GM18502 (cell line): ENCODE measurements around the gene CRYBA2.

Experiments
- ATAC-seq: cut with Tn5 transposase; IDR thresholded peaks from one replicate; pipeline ENCODE4 v1.9.1; 2021; ENCODE audit warnings: mild to moderate bottlenecking; ENCODE audit not compliant: unreplicated experiment, poor library complexity

Gene CRYBA2

GRCh38 chr2:219024059-219024458 lies 30.8 kb upstream of the CRYBA2 start:
- ATAC-seq = no peak

DNA sequence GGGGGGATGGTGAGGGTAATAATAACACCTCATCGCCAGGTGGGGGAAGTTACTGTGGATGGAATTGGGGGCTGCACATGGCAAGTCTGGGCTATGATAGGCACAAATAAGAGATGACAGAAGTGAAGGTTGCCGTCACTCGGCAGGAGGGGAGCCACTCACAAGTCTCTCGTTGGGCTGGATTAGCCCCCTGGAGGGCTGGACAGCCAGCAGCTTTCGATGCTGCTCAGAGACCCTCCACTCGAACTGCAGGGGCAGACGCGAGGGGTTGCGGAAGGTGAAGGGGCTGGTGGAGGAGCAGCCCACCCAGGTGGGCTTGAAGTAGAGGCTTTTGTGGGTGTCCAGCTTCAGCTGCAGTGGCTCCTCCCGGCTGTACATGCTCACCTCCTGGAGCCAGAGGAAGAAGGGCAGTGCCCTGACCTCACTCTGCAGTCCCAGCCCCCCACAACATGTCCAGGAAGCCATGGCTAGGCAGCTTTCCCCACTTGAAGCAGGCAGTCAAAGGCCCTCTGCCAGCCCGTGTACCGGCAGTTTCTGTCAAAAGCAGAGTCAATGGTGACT lies 29.9 kb upstream of the CRYBA2 start:
- no peak for ATAC-seq

GRCh38 chr2:219022616-219023015 lies 29.4 kb upstream of the CRYBA2 start:
- no peak for ATAC-seq

GRCh38 chr2:219022041-219022440 lies 28.8 kb upstream of the CRYBA2 start:
- no peak for ATAC-seq

DNA sequence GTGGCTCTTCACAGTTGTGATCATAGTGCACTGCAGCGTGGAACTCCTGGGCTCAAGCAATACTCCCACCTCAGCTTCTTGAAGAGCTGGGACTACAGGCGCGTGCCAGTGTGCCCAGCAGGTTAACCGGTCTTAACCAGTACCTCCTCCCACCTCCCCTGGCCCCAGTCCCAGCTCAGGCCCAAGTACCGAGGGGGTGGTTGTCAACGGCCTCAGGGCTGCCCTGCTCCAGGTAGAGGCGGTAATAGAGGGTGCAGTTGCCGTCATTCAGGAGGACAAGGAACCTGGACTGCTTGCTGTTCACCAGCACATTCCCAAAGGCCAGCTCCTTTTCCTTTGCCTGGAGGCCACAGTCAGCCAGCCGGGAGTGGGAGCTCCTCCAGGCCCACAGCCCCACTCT lies 28.4 kb upstream of the CRYBA2 start:
- ATAC-seq = no peak

DNA sequence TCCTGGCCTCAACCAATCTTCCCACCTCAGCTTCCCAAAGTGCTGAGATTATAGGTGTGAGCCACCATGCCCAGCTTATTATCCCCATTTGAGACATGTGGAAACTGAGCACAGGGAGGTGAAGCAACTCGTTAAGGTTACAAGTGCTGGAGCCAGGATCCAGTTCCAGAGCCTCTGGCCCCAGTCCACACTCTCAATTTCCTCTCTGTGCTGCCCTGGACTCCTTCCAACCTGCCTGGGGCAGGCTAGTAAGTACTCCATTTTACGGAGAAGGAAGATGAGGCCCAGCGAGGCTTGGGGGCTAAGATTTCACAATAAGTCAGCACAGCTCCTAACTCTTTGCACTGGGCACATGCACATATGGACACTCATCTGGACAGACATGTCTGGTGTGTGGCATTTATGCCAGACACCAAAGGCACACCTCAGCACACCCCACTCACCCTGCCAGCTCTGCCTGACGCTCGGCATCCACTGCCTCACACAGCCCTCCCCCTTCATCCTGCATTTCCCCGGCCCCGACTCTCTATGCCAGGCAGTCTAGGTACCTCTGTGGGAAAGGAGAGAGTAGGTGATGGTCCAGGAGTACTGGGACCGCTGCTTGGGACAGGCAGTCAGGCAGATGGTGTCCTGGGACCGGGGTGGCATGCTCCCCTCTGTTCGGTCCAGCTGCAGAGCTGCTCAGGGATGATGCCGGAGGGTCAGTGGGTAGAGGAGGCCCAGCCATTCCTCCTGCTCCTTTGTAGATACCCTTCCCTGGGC lies 27.6 kb upstream of the CRYBA2 start:
- no peak for ATAC-seq

- no peak for ATAC-seq
Measured at GRCh38 chr2:219019436-219019835, 26.2 kb upstream of the CRYBA2 start.

DNA sequence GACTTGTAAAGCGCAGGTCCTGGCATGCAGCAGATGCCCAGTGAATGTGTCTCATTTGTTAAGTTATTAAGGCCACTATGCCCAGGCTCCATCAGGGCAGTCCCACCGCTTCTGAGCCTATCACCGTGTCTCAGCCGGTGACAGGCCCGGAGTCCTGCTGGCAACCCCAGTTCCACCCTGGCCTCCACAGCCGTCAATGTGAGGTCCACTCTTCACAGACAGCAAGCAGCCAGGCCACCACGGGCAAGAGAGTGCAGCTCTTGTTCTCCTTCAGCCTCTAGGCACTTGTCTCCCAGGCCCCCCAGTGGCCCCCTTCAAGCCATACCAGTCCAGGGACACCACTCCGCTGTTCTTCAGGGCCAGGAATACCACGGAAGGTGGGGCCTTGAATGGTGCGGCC lies 25.5 kb upstream of the CRYBA2 start:
- no peak for ATAC-seq

GRCh38 chr2:219018286-219018685 lies 25.1 kb upstream of the CRYBA2 start:
- no peak for ATAC-seq

- ATAC-seq = no peak
Measured at GRCh38 chr2:219017201-219017931, 24.1 kb upstream of the CRYBA2 start.

DNA sequence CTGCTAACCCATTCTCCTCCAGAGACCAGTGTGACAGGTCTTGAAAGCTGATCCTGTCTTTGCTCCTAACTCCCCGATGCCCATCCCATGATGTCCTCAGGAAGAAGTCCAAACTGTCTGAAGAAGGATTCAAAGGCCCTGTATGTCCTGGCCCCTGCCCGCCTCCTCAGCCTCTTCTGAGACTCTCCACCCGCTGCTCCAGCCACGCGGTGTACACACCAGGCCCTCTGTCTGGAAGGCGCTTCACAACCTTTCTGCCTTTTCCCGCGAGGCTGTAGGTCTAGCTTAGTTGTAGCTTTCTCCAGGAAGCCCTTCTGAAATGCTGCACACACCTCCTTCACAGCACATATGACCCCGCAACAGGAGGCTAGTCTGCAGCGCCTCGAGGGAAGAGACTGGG lies 23.5 kb upstream of the CRYBA2 start:
- no peak for ATAC-seq

GRCh38 chr2:219010873-219011272 lies 17.7 kb upstream of the CRYBA2 start:
- no peak for ATAC-seq

DNA sequence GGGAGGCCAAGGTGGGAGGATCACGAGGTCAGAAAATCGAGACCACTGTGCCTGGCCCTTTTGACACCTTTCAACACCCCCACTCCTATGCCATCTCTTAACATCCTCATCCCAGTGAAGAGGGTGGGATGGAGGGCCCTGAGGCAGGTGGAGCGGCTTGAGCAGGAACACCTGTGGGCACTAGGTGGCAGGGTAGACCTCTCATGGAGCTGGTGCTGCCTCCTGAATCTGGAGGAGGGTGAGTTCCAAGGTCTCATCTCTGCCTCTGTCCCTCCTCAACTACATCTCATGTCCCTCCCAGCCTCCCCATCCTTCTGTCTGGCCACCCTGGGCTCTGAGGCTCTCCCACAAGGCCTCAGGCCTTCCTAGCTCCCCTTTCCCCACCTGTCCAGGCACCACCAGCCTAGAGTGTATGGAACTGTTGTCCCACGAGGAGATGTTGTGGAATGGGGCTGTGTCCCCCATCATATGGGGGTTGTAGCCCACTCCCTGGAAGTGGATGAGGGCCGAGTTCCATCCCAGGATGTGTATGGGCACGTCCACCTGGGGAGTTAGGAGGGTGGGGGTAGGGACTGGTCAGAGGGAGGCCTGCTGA lies 17.0 kb upstream of the CRYBA2 start:
- no peak for ATAC-seq

GRCh38 chr2:219009294-219009693 lies 16.1 kb upstream of the CRYBA2 start:
- ATAC-seq = no peak

DNA sequence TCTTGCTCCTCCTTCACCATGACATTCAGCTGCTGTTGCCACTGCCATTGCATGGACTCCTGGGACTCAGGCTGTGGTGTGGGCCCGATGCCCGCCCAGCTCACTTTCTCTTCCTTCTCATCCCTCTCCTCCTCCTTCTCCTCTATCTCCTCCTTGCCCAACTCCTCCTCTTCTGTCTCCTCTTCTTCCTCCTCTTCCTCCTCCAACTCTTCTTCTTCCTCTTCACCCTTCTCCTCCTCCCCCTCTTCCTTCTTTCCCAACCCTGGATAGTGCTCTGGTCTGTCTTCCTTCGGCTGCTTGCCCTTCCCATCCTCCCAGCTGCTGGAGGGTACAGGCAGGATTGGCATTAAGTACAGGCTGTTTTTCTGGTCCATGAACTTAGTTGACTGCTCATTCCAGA lies 10.8 kb upstream of the CRYBA2 start:
- ATAC-seq = no peak

- no peak for ATAC-seq
Measured at GRCh38 chr2:219003267-219003634, 10.0 kb upstream of the CRYBA2 start.

- no peak for ATAC-seq
Measured at GRCh38 chr2:219002395-219003266, 9.4 kb upstream of the CRYBA2 start.

DNA sequence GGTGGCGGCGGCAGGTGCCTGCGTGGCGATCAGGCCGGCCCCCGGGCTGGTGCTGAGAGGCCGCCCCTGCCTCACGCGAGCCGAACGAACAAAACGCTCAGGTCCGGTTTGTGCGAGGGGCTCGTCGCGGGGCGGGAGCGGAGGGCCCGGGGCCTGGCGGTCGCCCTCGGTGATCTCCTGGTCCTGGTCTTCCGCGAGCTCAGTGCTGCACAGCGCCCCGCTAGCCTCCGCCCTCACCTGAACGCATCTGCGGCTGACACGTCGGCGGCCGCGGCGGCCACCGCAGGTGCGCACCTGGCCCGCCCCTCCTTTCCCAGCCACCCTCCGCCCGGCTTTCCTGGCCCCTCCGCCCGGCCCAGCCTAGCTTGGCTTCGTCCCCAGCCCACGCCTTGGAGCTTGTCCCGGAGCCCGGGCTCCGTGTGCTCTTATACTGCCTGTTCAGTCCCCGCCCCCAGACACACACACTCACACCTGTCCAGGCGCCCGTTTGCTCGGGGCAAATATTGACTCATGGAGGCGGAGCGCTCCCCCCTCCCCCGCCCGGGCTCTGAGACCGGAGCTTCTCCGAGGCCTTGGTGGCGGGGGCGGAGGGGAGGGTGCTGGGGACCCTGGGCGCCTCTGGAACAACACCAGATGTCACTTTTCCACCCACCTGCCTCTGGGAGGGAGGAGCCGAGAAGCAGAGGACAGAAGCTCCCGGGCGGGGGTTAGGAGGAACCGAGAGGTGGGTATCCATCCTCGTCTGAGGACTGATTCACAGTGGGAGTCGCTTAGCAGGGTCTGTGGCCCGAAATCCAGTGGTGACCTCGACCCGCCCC lies 8.6 kb upstream of the CRYBA2 start:
- no peak for ATAC-seq

DNA sequence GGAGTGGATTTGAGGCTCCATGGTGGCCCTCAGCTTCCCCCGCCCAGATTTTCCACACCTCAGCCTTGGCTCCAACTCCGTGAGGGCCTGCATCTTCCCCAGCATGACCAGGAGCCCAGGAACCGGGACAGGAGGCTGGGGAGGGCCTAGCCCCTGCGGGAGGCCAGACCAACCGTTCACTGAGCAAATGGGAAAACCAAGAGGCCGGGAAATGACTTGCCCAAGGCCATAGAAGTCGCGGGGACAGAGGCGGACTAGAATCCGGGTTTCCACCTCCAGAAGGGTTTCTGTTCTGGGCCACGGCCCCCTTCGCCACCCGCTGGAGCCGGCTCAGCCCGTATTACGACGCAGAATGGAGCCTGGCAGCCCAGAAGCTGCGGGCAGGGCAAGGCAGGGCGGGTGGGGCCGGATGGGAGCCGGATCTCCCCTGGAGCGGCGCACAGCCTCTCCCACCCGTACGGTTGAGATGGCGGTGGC lies 7.9 kb upstream of the CRYBA2 start:
- no peak for ATAC-seq
